Right cardiac atrium (tissue), 5 donors: Measurements from ENCODE around the gene TBCE. TPM values are rescaled to one million over a fixed set of nuclear protein-coding genes. Genes with fewer than 3 reads are reported as not detected.
"Not testable (repeated sequence)": the region's sequence is repeated elsewhere in the genome, so short reads cannot be mapped to it uniquely, and the experiment has no call there.

Experiments used
- ATAC-seq, 2 donors: fragments of 200-7000 bp; cut with Tn5 transposase; one replicate each; pipeline versions ENCODE4 v1.8.0 to v1.9.1; 2020; ENCODE audit warnings: moderate library complexity in 2 of 2, mild to moderate bottlenecking in 1 of 2
- DNase-seq, 3 donors: peaks; one replicate each; pipeline ENCODE4 v3.0.0-alpha.2; 2020
- H3K27ac ChIP-seq: one replicate; pipeline ENCODE4 v1.5.1; 2013; ENCODE audit warnings: mild to moderate bottlenecking, low read length, control low read depth, moderate library complexity
- H3K27me3 ChIP-seq: one replicate; pipeline ENCODE4 v1.6.1; 2013; ENCODE audit not compliant: control insufficient read depth, insufficient read depth
- H3K4me1 ChIP-seq: one replicate; pipeline ENCODE4 v1.6.1; 2013; ENCODE audit warnings: low read length; ENCODE audit not compliant: control insufficient read depth, insufficient read depth
- H3K4me3 ChIP-seq: one replicate; pipeline ENCODE4 v1.5.1; 2013; ENCODE audit warnings: low read length, control low read depth
- H3K9me3 ChIP-seq: one replicate; pipeline ENCODE4 v1.6.1; 2013; ENCODE audit warnings: low read length; ENCODE audit not compliant: control insufficient read depth
- WGBS: extraction: QIAGEN DNeasy Blood & Tissue Kit; methylation state at CpG from one replicate; pipeline ENCODE4 v1.1.7; 2013; 5-methylcytosine and 5-hydroxymethylcytosine counted together
- intact Hi-C, 4 donors: fragments of 100-400 bp; cut with DNase I; formaldehyde crosslinking; loops; one replicate each; pipeline versions ENCODE4 v1.11.0 to v1.14.0; 2022 to 2023
- polyA plus RNA-seq: library from polyadenylated mRNA; stranded (reverse); fragments of 200-250 nt; gene quantifications from one replicate; pipeline ENCODE4 v1.2.3, GENCODE V29; 2013
- total RNA-seq, 4 donors: library from RNA; stranded (reverse); fragmentation: NEBNext Ultra II Directional; extraction: Animal tissue kit (Norgen Biotek cat#: 25700); gene quantifications; one replicate each; pipeline ENCODE4 v1.2.1, GENCODE V29; 2021
- donor health status: healthy with polysubstance abuse.
- donor health status: DM: no; HTN: yes; CAD: no.
- donor health status: DM: no; HTN: no; CAD: no.
- donor health status: DM: no; HTN: yes; CAD: no; lungs with severe emphysema.
- donor health status: DM: yes; HTN: yes; CAD: no.

TBCE gene
- total and polyA plus RNA-seq, 5 donors, result 13.3 to 22.3 (median 17.2) TPM

GRCh38 chr1:235455823-235456222 lies 88.6 kb downstream of the TBCE start:
- DNase-seq, result no peak
- Histone ChIP-seq H3K27ac (no peak overlapping the region), H3K4me3 (no peak overlapping the region), H3K9me3 (no peaks in the 10 kb centered on the region), H3K4me1 (no peaks in the 10 kb centered on the region), H3K27me3 (no peaks in the 10 kb centered on the region)
- intact Hi-C loops, result no loop called here
- ATAC-seq, result no peak
- 63% methylated on average over 4 of the region's 4 CpGs for WGBS

- H3K9me3 ChIP-seq, H3K27ac ChIP-seq, ATAC-seq, H3K27me3 ChIP-seq, H3K4me3 ChIP-seq, intact Hi-C loops, H3K4me1 ChIP-seq, DNase-seq: not testable (repeated sequence)
- 94% methylated on average over 7 of the region's 7 CpGs for WGBS
Observed at GRCh38 chr1:235457856-235458255, 90.6 kb downstream of the TBCE start.

- 94% methylated on average over 5 of the region's 5 CpGs for WGBS
- no peak overlapping the region for H3K27ac ChIP-seq
- ATAC-seq, result no peak
- no peaks in the 10 kb centered on the region for H3K9me3 ChIP-seq
- H3K4me1 ChIP-seq, result no peaks in the 10 kb centered on the region
- no peaks in the 10 kb centered on the region for H3K27me3 ChIP-seq
- DNase-seq, result no peak
- intact Hi-C loops, result no loop called here
- H3K4me3 ChIP-seq, result no peak overlapping the region
Observed at GRCh38 chr1:235460770-235461169, 93.5 kb downstream of the TBCE start.

GRCh38 chr1:235461954-235462353 lies 94.7 kb downstream of the TBCE start:
- Histone ChIP-seq H3K4me1 (no peaks in the 10 kb centered on the region), H3K4me3 (no peak overlapping the region), H3K27me3 (no peaks in the 10 kb centered on the region), H3K9me3 (no peaks in the 10 kb centered on the region), H3K27ac (no peak overlapping the region)
- ATAC-seq (no peak), DNase-seq (no peak)
- WGBS, result 85% methylated on average over 1 of the region's 1 CpG
- intact Hi-C loops, result no loop called here

- H3K27ac ChIP-seq, H3K9me3 ChIP-seq, H3K4me3 ChIP-seq, ATAC-seq, H3K27me3 ChIP-seq, DNase-seq, H3K4me1 ChIP-seq, intact Hi-C loops: not testable (repeated sequence)
- 97% methylated on average over 3 of the region's 3 CpGs for WGBS
Observed at GRCh38 chr1:235462832-235463231, 95.6 kb downstream of the TBCE start.

- Histone ChIP-seq H3K27me3 (no peaks in the 10 kb centered on the region), H3K4me3 (no peak overlapping the region), H3K4me1 (no peaks in the 10 kb centered on the region), H3K9me3 (no peaks in the 10 kb centered on the region), H3K27ac (no peak overlapping the region)
- 98% methylated on average over 3 of the region's 3 CpGs for WGBS
- ATAC-seq (no peak), DNase-seq (no peak)
- intact Hi-C loops, result no loop called here
Observed at GRCh38 chr1:235465066-235465465, 97.8 kb downstream of the TBCE start.

GRCh38 chr1:235468004-235468403 lies 100.8 kb downstream of the TBCE start:
- WGBS, result 72% methylated on average over 3 of the region's 3 CpGs
- ATAC-seq (no peak), DNase-seq (no peak)
- no peaks in the 10 kb centered on the region for H3K4me1 ChIP-seq
- no peaks in the 10 kb centered on the region for H3K9me3 ChIP-seq
- H3K27ac ChIP-seq, result no peak overlapping the region
- intact Hi-C loops, result no loop called here
- H3K27me3 ChIP-seq, result no peaks in the 10 kb centered on the region
- H3K4me3 ChIP-seq, result no peak overlapping the region

- WGBS, result 93% methylated on average over 4 of the region's 4 CpGs
- Histone ChIP-seq H3K9me3 (no peaks in the 10 kb centered on the region), H3K27ac (no peak overlapping the region), H3K27me3 (no peaks in the 10 kb centered on the region), H3K4me1 (no peaks in the 10 kb centered on the region), H3K4me3 (no peak overlapping the region)
- DNase-seq (no peak), ATAC-seq (no peak)
- intact Hi-C loops, result no loop called here
Observed at GRCh38 chr1:235468970-235469369, 101.7 kb downstream of the TBCE start.

DNA sequence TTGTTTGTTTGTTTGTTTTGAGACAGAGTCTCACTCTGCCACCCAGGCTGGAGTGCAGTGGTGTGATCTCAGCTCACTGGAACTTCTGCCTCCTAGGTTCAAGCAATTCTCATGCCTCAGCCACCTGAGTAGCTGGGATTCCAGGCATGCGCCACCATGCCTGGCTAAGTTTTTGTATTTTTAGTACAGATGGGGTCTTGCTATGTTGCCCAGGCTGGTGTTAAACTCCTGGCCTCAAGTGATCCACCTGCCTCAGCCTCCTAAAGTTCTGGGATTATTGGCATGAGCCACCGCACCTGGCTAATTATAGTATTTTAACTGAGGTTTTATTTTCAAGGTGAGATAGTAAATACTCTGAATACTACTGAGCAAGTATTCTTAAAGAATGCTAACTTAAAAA lies 102.7 kb downstream of the TBCE start:
- WGBS, result over 99% methylated on average over 2 of the region's 2 CpGs
- H3K27me3 ChIP-seq, H3K4me3 ChIP-seq, DNase-seq, H3K27ac ChIP-seq, ATAC-seq, H3K4me1 ChIP-seq, intact Hi-C loops, H3K9me3 ChIP-seq: not testable (repeated sequence)

GRCh38 chr1:235470741-235471439 lies 103.7 kb downstream of the TBCE start:
- Histone ChIP-seq H3K9me3 (no peaks in the 10 kb centered on the region), H3K27ac (no peak overlapping the region), H3K4me3 (no peak overlapping the region), H3K4me1 (no peaks in the 10 kb centered on the region), H3K27me3 (no peaks in the 10 kb centered on the region)
- ATAC-seq (no peak), DNase-seq (no peak)
- intact Hi-C loops, result no loop called here
- 79% methylated on average over 6 of the region's 6 CpGs for WGBS

DNA sequence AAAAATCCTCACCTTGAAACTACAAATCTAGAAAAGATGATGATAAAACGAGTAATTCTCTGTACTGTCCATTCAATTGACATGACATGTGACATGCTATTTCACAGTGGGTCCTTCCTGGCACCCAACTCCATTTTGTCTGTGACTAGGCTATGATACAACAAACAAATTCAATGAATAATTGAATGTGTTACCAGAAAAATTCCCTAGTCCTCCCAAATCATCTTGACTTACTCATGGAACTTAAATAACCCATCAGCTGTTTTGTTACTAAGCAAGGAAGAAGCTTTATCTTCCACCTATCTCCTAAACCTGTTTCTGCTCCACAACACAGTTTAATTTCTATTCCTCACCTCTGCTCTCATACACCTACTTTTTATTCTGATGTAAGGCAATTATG lies 106.6 kb downstream of the TBCE start:
- Histone ChIP-seq H3K9me3 (no peaks in the 10 kb centered on the region), H3K27me3 (no peaks in the 10 kb centered on the region), H3K4me1 (no peaks in the 10 kb centered on the region), H3K4me3 (no peak overlapping the region), H3K27ac (no peak overlapping the region)
- intact Hi-C loops, result no loop called here
- DNase-seq (no peak), ATAC-seq (no peak)
- WGBS, result 84% methylated on average over 1 of the region's 1 CpG

GRCh38 chr1:235483090-235483489 lies 115.9 kb downstream of the TBCE start:
- H3K27ac ChIP-seq, result no peak overlapping the region
- no peaks in the 10 kb centered on the region for H3K27me3 ChIP-seq
- ATAC-seq (no peak), DNase-seq (no peak)
- H3K4me3 ChIP-seq, result no peak overlapping the region
- no peaks in the 10 kb centered on the region for H3K4me1 ChIP-seq
- H3K9me3 ChIP-seq, result no peaks in the 10 kb centered on the region
- 98% methylated on average over 5 of the region's 5 CpGs for WGBS
- intact Hi-C loops, result no loop called here
